Activated CD8-positive, alpha-beta memory T cell treated with anti-CD3 and anti-CD28 coated beads for 1 hour (primary cell): ENCODE measurements around the gene ADM5.
"Not testable (repeated sequence)": the region's sequence is repeated elsewhere in the genome, so short reads cannot be mapped to it uniquely, and the experiment has no call there.

Source experiments
- DNase-seq, 2 donors: peaks; one replicate each; pipeline ENCODE4 v3.0.0-alpha.2; 2020; ENCODE audit warnings: low read depth in 1 of 2; ENCODE audit errors: extremely low read depth in 1 of 2

ADM5 gene

DNA sequence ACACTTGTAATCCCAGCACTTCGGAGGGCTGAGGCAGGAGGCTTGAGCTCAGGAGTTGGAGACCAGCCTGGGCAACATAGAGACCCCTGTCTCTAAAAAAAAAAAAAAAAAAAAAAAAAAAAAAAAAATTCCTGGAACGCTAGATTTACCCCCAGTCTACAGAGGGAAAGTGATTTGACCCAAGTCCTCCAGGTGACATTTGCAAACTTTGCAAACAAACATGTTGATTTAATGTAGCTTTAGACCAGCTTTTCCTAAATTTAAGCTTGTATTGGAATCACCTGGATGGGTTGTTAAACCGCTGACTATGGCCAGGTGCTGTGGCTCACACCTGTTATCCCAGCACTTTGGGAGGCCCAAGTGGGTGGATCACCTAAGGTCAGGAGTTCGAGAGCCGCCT, 10.0 kb downstream of the ADM5 start:
- DNase-seq, result no peak

DNA sequence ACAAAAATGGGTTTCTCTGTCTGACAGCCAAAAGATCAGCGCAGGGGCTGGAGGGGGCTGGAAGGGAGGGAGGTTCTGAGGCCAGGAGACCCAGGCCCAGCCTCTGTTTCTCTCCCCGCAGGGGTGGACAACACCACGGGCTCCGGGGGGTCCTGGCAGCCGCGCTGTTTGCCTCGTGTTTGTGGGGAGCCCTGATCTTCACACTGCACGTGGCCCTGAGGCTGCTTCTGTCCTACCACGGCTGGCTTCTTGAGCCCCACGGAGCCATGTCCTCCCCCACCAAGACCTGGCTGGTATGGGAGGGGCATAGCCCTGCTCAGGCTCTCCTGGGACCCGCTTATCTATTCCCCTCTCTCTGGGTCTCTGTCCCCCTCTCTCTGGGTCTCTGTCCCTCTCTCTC, 11.2 kb downstream of the ADM5 start:
- no peak for DNase-seq

DNA sequence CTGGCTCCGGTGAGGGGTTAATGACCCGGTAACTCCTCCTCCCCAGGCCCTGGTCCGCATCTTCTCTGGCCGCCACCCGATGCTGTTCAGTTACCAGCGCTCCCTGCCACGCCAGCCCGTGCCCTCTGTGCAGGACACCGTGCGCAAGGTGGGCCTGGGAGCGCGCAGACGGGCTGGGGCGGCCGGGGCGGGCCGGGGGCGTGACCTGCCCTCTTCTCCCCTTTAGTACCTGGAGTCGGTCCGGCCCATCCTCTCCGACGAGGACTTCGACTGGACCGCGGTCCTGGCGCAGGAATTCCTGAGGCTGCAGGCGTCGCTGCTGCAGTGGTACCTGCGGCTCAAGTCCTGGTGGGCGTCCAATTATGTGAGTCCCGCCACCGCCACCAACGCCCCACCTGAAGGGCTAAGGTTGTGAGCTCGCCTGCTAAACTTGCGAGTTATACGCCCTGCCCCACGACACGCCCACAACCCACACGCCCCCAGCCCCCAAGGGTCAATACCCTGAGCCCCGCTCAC, 11.9 kb downstream of the ADM5 start:
- DNase-seq, result no peak

DNA sequence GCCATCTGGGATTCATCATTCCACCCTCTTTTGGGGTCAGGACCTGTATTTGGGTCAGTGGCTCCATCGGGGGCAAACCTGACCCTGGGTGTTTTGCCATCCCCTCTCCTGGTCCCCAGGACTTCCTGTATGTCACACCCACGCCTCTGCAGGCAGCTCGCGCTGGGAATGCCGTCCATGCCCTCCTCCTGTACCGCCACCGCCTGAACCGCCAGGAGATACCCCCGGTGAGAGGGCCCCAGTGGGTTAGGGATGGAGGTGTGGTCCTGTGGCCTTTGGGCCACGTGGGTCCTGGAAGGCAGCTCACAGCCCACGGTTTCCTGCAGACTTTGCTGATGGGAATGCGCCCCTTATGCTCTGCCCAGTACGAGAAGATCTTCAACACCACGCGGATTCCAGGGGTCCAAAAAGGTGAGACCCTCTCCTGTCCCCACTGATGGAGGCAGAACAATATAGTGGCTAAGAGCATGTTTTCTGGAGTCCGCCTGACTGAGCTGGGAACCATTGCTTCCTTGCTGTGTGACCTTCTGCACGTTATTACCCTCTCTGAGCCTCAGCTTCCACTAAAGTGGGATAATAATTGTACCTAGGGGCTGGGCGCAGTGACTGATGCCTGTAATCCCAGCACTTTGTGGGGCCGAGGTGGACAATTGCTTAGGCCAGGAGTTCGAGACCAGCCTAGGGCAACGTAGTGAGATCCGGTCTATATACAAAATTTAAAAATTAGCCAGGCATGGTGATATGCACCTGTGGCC, 15.7 kb downstream of the ADM5 start:
- no peak for DNase-seq

DNA sequence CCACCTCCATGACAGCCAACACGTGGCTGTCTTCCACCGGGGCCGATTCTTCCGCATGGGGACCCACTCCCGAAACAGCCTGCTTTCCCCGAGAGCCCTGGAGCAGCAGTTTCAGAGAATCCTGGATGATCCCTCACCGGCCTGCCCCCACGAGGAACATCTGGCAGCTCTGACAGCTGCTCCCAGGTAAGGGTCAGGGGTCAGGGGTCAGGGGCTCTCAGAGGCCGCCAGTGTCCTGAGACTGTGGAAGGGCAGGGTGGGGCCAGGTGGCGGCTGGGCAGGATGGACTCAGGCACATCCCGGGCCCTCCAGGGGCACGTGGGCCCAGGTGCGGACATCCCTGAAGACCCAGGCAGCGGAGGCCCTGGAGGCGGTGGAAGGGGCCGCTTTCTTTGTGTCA, 16.5 kb downstream of the ADM5 start:
- DNase-seq, result no peak

DNA sequence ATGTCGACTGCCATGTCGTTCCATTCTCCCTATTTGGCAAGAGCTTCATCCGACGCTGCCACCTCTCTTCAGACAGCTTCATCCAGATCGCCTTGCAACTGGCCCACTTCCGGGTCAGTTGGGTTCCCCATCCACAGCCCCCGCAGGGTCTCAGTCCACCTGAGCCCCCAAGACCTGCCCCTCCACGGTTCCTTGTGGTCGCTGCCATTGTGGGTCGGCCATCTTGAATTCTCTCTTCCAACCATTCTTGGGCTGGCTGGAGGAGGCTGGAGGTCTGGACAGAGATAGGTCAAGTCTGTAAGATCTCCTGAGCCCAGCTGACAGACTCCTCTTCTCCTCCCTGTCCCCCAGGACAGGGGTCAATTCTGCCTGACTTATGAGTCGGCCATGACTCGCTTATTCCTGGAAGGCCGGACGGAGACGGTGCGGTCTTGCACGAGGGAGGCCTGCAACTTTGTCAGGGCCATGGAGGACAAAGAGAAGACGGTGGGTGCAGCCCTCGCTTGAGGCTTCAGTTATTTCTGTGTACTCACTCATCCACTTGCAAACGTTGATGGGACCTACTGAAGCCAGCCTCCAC, 21.1 kb downstream of the ADM5 start:
- no peak for DNase-seq

DNA sequence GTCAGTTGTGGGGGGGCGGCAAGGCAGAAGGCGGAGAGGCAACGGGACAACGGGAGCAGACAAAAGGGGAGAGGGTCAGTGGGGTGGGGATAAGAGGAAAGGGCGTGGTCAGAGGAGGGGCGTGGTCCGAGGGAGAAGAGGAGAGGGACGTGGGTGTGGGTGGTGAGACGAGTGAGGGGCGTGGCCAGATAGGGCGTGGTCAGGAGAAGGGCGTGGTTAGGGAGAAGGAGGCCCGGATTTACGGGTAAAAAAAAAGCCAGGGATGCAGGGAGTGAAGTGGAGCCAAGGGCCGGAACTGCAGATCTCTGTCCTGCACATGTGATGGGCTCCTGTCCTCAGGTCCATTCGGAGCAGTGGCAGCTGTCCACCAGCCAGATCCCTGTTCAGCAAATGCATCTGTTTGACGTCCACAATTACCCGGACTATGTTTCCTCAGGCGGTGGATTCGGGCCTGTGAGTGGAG, 23.0 kb downstream of the ADM5 start:
- no peak for DNase-seq

DNA sequence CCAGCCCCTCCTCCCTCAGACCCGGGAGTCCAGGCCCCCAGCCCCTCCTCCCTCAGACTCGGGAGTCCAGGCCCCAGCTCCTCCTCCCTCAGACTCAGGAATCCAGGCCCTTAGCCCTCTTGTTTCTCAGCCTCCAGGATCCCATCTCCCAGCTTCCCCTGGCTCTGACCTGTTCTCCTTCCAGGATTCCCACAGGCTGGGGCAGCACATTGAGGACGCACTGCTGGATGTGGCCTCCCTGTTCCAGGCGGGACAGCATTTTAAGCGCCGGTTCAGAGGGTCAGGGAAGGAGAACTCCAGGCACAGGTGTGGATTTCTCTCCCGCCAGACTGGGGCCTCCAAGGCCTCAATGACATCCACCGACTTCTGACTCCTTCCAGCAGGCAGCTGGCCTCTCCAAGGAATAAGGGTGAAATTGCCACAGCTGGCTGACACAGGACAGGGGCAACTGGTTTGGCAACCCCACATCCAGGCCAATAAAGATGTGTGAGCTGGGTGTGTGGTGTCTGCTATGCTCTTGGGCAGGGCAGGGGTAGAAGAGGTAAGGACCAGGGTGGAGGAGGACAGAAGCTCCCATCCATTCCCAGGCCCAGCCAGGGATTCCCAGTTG, 23.9 kb downstream of the ADM5 start:
- DNase-seq, result no peak

DNA sequence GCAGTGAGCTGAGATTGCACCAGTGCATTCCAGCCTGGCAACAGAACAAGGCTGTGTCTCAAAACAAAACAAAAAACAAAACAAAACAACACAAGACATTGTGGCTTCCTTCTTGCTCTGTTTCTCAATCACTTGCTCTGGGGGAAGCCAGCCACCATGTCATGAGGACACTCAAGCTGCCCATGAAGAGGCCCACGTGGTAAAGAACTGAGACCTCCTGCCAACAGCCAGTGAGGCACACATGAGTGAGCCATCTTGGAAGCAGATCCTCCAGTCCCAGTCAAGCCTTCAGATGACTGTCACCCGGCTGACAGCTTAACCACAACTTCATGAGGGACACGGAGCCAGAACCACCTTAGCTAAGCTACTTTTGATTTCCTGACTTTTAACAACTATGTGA, 26.8 kb downstream of the ADM5 start:
- no peak for DNase-seq

DNA sequence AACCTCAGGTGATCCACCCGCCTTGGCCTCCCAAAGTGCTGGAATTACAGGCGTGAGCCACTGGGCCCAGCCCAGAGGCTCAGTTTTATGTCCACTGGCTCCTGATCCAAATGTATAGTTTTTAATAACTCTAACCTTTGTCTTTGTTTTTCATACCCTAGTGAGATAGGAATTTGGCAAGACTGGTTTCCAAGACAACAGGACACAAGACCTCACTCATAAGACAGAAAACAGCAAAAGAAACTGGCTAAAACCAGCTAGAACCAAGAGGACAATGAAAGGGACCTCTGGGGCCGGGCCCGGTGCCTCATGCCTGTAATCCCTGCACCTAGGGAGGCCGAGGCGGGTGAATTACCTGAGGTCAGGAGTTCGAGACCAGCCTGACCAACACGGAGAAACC, 29.1 kb downstream of the ADM5 start:
- no peak for DNase-seq

DNA sequence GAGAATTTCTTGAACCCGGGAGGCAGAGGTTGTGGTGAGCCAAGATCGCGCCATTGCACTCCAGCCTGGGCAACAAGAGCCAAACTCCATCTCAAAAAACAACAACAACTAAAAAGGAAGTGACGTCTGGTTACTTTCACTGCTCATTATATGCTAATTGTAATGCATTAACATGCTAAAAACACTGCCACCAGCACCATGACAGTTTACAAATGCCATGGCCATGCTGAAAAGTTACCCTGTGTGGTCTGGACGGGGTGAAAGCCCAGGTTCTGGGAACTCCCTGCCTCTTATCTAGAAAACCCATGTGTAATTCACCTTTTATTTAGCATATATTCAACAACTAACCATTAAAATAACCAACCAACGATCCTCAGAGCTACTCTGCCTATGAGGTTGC, 29.6 kb downstream of the ADM5 start:
- DNase-seq, result no peak

DNA sequence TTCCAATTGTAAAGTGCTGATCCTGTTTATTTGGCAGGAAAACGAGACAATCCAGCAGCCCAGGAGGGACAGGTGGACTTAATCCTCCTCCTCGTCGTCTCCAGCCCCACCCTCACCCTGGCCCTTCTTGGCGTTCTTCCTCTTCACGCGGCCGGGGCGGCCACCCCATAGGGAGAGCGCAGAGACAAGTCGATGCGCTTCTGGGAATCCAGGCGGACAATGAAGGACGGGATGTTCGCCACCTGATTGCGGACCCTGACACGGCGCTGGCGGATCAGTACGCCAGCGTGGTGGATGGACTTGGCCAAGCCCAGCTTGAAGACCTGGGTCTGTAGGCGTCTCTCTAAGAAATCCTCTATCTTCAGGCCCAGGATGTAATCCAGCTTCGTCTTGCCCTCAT, 30.0 kb downstream of the ADM5 start:
- DNase-seq, result not testable (repeated sequence)

DNA sequence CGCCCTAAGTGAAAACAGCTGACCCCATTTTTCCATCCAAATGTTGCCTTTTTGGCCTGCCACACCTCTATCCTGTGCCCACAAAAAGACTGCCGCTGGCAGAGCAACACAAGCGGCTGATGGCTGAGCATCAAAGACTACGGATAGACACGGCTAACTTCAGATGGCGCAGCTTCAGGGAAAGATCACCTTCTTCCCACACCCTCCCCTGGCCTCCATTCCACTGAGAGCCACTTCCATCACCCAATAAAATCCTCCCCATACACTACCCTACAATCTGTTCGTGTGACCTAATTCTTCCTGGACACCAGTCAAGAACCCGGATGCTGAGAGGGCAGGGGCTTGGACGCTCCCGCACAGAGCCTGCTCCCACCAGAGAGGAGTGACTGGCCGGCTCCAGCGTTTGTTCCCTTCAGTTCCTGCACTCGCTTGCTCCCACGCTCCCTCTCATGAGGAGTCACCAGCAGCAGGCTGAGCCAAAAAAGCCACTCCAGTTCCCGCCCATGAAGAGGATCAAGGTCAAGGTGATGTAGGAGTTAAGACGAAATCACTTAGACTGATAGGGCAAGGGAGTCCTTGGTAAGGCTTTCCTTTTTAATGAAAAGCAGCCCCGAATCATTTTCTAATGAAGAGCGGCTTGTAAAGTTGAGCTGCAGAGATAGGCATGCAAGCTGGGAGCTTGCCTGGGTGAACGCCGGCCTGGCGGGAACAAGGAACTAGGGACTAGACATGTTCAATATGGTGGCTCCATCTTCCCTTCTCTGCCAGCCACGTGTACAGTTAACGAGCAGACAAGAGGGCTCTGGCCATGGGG, 38.0 kb downstream of the ADM5 start:
- no peak for DNase-seq

DNA sequence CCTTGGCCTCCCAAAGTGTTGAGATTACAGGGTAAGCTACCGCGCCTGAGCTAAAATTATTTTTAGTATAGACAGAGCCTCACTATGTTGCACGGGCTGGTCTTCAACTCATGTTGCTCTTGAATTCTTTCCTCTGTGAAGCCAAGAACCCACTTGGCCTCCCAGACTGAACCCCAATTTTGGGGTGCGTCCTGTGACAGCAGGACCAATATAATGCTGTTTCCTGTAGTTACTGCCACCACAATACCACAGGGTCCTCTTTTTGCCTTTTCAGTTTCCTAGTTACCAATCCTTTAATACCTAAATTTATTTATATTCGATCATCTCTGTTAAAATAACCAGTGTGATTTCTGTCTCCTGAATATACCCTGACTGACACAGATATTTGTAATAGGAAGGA, 40.8 kb downstream of the ADM5 start:
- no peak for DNase-seq

DNA sequence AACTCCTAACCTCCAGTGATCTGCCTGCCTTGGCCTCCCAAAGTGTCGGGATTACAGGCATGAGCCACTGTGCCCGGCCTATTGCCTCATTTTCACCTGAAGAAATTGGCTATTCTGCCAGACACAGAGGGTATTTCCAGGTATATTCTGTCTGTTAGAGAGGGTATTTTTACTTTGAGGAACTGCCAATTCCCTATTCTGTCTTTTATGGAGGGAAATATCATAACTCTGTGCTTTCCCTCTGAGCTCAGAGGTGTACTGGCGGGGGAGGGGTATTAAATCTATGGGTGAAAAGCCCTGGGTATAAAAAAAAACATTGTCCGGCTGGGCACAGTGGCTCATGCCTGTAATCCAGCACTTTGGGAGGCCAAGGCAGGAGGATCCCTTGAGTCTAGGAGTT, 48.9 kb downstream of the ADM5 start:
- no peak for DNase-seq

DNA sequence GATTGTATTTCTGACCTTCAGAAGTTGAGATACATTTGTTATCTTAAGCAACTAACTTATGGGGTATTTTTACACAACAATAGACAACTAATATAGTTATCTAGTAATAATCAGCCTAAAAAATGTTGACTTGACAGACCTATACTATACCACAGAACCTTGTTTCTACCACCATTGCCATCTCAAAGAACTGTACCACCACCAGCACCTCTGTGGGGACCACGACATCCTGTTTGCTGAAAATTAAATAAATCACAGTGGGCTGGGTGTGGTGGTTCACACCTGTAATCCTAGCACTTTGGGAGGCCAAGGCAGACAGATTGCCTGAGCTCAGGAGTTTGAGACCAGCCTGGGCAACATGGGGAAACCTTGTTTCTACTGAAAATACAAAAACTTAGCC, 49.7 kb downstream of the ADM5 start:
- DNase-seq, result no peak

DNA sequence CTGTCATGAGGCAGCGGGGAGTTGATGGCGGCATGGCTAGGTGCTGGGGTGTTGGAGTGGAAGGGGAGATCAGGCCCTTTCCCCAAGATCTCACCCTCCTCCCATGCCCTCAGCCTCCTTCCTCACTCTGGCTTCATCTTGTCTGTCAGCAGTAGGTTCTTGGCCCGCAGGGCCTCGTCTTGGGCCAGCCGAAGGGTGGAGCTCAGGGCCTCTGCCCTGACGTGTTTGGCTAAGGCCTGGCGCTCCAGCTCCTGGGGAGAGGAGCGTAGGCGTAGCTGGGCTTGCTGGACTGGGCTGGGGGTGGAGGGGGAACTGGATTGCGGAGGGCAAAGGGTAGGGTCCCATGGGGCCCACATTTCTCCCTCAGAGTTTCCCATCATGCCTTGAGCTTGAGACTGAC, 50.5 kb downstream of the ADM5 start:
- no peak for DNase-seq
